COLO668 (cell line): ENCODE measurements around the gene ZNF524.
"Not testable (repeated sequence)": the region's sequence is repeated elsewhere in the genome, so short reads cannot be mapped to it uniquely, and the experiment has no call there.

Source experiments
- DNase-seq: peaks from one replicate; lab custom pipeline; 2025; ENCODE audit not compliant: unreplicated experiment; lab: John Stamatoyannopoulos, UW

The ZNF524 gene, protein sequence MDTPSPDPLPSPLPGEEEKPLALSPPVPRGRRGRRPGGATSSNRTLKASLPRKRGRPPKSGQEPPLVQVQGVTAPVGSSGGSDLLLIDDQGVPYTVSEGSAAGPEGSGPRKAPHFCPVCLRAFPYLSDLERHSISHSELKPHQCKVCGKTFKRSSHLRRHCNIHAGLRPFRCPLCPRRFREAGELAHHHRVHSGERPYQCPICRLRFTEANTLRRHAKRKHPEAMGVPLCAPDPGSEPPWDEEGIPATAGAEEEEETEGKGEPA

DNA sequence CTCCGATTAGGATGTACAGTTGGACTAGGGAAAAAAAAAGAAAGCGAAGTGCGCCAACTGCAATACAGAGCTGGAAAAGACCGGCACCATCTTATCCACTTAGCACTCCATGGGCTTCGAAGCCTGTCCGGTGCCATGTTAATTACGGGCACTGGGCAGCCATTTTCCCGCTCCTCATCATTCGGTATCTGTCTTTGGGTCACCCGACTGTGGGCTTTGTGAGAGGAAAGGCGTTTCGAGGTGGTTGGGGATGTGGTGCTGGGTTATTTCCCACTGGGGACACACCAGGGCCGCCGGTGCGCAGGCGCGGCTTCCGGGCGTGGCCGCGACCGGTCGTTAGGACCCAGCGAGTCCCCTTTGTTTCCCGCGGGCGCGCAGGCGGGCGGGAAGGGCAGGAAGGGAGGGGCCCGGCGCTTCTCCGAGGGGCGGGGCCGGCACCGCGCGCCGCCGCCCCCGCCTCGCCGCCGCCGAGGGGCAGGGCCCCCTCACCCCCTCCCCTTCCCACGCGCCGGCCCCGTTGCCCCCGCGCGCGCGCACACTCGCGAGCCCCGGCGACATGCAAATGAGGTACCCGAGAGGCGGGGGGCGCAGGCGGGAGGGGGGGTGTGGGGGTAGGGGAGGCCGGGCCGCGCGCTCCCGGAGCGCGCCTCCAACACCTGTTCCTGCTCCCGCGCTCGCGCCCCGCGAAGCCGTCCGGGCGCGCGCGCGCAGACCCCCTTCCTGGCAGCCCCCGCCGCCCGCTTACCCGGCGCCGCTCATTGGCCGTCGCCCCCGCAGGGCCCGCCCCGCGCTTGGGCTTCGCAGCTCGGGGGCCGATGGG is at the start of gene ZNF524:
Gene ZNF524 (plus strand): TSS at position 447 of the 820 bp plus-strand sequence. CDS start 1,825 bp downstream, outside the sequence.
- DNase-seq = peak; percentile 92

DNA sequence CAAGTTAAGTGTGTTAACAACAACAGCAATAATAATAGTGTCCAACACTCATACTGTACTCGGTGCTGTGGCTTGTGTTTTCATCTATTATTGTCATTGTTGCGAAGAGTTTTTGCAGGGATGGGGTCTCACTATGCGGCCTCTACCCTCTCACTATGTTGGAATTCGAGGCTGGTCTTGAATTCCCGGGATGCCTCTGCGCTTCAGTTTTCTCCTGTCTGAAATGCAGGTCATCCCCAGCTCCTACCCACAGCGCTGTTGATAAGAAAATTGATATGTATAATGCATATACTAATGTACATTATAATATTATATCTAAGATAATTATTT is 49.8 kb upstream of the ZNF524 start:
- DNase-seq = no peak

DNA sequence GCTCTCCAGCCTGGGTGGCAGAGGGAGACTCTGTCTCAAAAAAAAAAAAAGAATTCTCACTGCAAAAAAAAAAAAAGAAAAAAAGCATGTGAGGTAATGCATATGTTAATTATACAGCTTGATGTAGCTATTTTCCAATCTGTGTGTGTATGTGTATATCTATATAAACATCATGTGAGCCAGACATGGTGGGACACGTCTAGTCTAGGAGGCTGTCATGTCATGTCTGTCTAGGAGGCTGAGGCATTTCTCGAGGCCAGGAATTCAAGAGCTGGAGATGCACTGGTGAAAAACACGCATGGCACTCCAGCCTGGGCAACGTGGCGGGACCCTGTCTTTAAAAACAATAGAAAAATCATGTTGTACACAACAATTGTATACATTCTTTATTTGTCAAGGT is 47.9 kb upstream of the ZNF524 start:
- no peak for DNase-seq

DNA sequence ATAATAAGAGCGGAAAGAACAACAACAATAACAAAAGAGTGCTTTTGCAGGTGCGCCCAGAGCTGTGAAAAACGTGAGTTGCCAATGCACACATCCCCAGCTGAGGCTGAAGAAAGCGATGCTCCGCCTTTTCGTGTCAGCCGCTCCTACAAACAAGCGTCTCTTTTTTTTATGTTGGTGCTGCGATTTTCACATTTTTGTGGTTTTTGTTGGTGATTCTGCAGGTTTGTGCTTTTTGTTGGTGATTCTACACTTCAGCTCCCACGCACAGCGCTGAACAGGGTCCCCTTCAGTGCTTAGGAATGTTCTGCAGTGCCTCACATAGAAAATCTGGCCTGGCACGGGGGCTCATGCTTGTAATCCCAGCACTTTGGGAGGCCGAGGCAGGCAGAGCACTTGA is 47.5 kb upstream of the ZNF524 start:
- no peak for DNase-seq

DNA sequence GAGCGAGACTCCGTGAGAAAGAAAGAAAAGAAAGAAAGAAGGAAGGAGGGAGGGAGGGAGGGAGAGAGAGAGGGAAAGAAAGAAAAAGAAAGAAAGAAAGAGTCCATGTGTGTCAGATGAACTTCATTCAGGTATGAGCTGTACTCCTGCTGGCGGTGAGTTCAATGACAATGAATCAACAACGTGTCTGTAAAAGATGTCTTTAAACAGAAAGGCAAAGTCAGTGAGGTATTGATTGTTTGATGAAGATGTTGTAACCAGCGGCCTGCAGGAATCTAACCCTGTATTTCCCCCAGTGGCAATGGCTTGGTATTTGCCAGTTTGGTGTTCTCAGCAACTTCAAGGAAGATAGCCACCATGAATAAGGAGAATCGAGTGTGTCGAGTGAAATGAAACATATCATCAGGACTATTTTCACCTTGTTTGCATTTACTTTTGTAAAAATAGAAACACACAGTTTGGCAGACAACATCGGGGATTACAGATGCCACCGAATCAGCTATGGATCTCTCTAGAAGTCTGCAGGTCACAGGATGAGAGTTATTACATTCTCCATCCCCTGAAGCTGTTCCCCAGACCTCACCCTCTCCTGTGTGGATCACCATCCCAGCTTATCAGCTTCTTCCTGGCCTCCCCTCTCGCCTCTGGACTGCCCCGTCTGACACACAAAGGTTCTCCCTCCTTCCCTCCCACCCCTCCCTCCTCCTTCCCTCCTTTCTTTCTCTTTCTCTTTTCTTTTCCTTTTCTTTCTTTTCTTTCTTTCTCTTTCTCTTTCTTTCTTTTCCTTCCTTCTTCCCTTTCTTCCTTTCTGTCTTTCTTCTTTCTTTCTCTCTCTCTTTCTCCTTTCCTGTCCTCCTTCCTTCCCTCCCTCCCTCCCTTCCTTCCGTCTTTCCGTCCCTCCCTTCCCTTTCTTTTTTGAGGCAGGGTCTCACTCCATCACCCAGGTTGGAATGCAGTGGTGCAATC is 46.6 kb upstream of the ZNF524 start:
- no peak for DNase-seq

DNA sequence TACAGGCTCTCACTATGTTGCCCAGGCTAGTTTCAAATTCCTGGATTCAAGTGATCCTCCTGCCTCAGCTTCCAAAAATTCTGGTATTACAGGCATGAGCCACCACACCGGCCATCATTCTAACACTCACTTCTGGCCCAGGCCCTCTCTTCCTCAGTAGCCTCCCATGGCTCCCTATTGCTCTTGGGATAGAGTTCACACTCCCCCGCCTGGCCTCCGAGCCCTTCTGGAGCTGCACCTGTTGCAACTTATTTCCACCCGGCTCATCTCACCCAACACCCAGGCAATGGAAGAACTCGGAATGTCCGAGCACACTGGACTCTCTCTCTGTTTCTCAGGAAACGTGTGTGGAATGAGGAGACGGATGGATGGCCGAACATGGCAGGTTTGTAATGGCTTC is 45.8 kb upstream of the ZNF524 start:
- no peak for DNase-seq

DNA sequence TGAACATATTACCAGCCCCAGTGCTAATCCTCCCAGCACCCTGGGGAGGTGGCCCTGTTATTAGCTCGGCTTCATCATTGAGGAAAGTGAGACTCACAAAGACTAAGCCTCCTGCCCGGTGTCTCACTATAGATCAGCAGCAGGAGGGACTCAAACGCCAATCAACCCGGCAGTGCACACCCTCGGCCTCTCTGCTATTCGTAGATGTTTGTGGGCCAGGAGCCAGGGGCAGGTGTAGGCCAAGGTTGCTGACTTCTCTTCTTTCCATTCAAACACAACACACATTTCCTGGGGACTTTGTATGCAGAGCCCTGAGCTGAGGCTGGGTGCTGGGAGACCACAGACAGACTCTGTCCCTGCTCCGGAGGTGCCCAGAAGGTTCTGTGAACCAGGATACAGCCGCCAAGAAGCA is 45.3 kb upstream of the ZNF524 start:
- no peak for DNase-seq

DNA sequence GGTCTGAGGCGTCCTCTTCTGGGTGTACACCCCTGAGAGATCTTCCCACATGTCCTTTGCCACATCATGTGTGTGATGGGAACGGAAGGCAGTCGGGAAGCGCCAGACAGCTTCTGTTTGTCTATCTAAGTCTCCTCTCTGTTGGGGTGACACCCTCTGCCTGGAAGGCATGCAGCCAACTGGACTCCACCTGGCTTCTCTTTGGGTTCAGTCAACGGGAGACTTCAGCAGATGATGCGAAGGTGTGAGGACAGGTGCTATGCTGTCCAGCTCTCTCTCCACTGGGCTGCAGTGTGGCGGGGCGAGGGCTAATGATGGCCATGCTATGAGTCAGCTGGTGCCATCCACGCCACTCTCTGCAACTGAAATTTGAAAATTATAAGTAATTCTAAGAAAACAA is 40.4 kb upstream of the ZNF524 start:
- no peak for DNase-seq

DNA sequence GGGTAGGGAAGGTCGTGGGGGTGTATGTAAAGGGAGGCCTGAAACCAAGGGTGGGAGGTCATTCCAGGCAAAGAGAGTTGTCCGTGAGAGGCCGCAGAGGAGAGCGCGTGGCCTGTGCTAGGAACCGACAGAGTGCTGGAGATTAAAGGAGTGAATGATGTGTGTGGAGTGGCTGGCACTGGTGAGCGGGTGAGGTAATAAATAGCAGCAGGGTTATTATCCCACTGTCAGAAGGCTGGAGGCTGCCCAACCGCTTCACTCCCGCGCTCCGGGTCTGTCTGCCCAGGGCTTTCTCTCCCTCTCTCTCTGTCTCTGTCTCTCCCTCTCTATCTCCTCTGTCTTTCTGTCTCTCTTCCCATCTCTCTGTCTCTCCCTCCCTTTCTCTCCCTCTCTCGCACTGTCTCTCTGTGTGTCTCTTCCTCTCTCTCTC is 36.8 kb upstream of the ZNF524 start:
- DNase-seq = no peak

DNA sequence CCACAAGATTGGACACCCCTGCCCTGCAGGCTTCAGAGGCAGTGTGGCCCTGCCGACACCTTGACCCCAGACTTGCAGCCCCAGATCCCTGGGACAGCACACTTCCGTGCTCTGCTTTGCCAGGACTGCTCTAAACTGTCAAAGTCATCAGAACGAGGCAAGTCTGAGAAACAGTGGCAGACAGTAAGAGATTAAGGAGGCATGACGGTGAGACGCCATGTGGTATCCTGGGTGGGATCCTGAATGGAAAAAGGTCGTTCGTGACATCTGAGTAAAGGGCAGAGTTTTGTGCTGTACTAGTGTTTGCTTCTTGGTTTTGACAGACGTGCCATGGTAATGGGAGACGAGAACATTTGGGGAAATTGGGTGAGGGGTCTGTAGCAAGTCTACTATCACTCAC is 33.3 kb upstream of the ZNF524 start:
- no peak for DNase-seq

DNA sequence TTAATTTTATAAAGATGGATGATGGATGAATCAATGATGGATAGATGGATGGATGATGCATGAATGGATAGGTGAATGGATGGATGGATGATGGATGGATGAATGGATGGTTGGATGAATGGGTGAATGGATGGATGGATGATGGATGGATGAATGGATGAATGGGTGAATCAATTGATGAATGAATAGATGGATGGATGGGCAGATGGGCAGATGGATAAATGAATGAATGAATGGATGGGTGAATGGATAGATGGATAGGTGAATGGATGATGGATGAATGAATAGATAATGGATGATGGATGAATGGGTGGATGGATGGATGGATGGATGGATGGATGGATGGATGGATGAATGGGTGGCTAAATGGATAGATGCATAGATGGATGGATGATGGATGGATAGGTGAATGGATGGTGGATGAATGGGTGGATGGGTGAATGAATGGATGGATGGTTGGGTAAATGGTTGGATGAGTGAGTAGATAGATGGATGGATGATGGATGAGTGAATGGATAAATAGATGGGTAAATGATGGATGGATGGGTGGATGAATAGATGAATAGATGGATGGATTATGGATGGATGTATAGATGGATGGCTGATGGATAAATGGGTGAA is 32.3 kb upstream of the ZNF524 start:
- no peak for DNase-seq

DNA sequence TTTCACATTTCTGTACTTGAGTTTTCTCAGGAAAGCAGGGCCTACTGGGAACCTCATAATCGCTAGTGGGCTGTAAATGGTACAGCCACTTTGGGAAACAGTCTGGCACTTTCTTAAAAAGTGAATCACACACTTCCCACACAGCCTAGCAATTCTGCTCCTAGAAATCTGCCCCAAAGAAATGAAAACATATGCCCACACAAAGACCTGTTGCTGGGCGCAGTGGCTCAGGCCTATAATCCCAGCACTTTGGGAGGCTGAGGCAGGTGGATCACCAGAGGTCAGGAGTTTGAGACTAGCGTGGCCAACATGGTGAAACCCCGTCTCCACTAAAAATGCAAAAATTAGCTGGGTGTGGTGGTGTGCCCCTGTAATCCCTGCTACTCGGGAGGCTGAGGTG is 30.6 kb upstream of the ZNF524 start:
- not testable (repeated sequence) for DNase-seq

DNA sequence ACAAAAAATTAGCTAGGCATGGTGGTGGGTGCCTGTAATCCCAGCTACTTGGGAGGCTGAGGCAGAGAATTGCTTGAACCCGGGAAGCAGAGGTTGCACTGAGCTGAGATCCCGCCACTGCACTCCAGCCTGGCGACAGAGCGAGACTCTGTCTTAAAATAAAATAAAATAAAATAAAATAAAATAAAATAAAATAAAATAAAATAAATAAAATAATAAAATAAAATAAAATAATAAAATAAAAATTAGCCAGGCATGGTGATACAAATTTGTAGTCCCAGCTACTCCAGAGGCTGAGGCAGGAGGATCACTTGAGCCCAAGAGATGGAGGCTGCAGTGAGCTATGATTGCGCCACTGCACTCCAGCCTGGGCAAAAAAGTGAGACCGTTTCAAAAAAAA is 26.2 kb upstream of the ZNF524 start:
- DNase-seq = not testable (repeated sequence)

DNA sequence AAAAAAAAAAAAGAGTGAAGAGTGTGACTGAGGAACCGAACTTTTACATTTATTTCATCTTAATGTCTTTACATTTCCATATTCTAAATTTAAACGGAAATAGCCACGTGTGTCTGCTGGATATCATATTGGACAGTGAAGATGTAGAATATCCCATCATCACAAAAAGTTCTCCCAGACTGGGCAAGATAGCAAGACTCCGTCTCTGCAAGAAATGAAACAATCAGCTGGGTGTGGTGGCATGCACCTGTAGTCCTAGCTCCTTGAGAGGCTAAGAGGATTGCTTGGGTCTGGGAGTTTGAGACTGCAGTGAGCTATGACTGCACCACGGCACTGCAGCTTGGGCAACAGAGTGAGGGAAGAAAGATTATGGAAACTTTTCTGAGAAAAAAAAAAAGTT is 23.3 kb upstream of the ZNF524 start:
- DNase-seq = no peak

DNA sequence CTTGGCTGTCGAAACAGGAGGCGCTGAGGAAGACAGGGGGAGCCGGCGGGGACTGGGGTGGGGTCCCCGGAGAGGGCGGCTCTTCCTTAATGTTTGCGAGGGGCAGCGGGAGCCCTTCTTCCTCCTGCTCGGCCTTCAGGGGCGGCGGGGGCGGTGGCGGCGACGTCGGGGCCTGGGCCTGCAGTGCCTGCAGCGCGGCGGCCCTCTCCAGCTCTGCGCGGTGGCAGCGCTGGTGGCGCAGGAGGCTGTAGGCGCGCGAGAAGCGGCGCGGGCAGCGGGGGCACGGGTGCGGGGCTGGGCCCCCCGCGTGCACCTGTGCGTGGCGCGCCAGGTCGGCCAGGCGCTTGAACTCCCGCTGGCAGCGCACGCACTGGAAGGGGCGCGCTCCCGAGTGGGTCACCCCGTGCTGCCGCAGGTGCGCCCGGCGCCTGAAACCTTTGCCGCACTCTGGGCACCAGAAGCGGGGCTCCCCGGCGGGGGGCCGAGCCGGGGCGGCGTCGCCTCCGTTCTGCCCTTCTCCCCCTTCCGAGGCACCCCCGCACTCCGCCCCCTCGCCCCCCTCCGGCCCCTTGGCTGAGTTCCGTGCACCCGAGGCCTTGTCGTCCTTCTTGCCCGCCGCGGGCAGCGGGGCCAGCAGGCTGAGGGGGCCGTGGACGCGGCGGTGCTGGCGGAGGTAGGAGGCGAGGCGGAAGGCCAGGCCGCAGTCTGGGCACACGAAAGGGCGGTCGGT is 21.9 kb upstream of the ZNF524 start:
- DNase-seq = no peak

DNA sequence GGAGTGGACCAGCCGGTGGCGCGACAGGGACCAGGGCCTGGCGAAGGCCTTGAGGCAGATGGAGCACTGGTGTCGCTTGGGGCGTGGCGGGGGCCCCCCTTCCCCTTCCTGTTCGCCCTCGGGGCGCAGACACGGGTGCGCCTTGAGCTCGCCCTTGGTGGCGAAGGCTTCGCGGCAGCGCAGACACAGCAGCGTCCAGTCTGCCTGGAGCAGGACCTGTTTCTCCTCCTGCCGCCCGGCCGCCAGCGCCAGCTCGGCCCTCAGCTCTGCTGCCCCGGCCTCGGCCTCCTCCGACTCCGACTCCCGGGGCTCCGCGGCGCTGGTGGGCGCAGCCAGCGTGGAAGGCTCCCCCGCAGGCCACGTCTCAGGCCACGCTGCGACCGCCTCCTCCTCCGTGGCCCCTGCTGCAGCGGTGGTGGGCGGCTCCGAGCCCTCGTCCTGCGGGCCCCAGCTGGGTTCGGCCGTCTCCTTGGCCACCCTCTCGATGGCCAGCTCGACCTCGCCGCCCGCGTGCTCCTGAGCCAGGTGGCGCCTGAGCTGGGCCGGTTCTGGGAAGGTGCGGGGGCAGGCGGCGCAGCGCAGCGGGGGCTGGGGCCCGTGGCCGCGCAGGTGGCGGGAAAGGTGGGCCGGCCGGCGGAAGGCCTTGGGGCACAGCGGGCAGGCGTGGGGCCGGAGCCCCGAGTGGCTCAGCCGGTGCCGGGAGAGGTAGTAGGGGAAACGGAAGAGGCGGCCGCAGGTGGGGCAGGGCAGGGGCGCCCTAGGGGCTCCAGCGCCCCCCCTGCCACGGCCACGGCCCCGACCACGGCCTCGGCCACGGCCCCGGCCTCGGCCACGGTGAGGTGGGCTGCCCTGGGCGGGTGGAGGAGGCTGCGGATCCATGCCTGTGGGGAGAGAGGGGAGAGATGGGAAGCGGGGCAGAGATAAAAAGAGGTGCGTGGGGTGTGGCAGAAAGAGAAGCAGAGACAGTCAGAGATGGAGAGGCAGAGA is 21.0 kb upstream of the ZNF524 start:
- no peak for DNase-seq

DNA sequence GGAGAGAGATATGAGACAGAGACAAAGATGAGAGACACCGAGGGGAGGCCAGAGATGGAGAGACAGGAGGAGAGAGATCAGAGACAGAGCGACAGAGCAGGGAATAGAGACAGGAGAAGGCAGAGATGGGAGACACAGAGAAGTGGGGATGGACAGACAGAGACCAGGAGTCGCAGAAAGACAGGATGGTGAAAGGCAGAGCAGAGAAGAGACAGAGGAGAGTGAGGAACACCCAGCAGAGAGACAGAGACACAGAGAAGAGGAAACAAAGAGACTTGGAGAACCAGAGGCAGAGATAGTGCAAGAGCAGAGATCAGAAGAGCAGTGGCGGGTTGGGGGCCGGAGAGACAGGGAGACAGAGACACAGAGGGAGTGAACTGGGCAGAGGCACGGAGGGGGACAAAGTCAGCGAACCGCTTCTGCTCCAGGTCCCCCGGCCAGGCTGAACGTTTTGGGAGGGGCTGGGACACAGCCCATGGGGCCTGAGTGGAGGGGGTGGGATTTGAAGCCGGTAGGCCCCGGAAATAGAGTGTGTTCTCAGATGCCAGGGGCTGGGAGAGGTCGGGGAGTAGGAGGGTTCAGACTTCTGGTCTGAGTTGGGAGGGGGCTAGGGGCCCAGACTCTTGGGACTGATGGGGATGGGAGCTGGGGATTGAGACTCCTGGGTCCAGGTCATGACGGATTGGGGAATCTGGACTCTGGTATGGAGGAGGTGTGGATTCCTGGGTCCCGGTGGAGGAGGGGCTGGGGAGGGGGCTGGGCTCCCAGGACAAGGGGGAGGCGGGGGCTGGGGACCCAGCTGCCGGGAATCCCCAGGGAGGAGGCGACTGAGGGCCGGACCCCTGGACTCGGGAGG is 20.1 kb upstream of the ZNF524 start:
- DNase-seq = no peak

DNA sequence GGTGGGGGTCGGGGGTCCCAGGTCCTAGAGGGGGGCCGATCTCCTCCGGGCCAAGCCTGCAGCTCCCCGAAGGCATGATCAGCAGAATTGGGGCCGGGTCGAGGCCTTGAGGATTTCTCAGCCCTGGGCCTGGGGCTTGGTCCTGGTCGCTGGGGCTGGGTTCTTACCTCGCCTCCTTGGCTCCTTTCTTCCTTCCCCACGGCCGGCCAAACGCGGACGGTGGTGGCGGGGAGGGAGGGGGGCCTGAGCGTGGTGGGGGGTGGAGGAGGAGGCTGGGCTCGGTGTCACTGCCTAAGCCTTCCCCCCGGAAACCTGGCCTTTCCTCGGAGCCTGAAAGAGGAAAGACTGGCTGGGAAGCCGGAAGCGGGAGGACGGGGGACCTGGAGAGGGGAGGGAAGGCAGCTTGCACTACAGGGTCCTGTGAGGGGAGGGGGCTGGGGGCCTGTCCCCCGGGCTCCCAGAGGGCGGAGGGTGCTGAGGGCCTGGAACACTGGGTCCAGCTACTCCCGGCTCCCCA is 19.4 kb upstream of the ZNF524 start, which contains the start of gene ZNF579:
Gene ZNF579 (minus strand): TSS at position 221 of the 517 bp plus-strand sequence. CDS start 1,209 bp downstream, outside the sequence.
- peak; percentile 90 for DNase-seq
